HTR-8/SVneo (cell line): ENCODE results near the gene RSU1.
"Not testable (repeated sequence)": the region's sequence is repeated elsewhere in the genome, so short reads cannot be mapped to it uniquely, and the experiment has no call there.

Source experiments
- DNase-seq: peaks from one replicate; pipeline ENCODE4 v3.0.0; 2011; ENCODE audit warnings: low spot score, mixed read lengths; ENCODE audit not compliant: insufficient read length
- FAIRE-seq: peaks from 2 replicates; lab custom pipeline; 2011; peaks lifted over from hg19 to GRCh38; lab: Jason Lieb, UNC

The RSU1 gene

DNA sequence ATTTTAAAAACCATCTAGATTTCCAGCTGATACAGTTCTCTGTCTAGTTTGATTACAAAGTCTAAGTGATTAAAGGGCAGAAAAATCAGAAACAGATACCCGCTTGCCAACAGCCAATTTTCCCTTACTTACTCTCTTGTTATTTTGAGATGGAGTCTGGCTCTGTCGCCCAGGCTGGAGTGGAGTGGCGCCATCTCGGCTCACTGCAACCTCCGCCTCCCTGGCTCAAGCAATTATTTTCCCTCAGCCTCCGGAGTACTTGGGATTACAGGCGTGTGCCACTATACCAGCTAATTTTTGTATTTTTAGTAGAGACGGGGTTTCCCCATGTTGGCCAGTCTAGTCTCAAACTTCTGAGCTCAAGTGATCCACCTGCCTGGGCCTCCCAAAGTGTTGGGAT lies 10.2 kb upstream of the RSU1 start:
- DNase-seq, FAIRE-seq: not testable (repeated sequence)

DNA sequence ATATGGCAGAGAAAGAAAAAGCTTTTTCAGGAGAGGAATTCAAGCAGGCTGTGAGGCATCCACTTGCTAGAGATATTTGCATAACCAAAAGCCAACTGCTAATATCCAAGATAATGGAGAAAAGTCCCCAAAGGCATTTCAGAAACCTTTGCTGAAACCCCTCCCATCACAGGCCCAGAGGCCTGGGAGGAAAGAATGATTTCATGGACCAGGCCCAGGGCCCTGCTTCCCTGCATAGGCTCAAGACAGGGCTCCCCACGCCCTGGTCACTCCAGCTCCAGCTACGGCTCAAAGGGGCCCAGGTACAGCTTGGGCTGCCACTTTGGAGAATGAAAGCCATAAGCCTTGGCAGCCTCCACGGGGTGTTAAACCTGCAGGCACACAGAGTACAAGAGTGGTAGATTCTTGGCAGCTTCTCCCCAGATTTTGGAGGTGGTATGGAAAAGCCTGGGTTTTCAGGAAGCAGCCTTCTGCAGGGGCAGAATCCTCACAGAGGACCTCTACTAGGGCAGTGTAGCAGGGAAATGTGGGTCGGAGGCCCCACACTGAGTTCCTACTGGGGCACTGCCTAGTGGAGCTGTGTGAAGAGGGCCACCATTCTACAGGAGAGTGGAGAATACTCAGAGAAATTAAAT lies 5.6 kb upstream of the RSU1 start:
- no peak for FAIRE-seq

DNA sequence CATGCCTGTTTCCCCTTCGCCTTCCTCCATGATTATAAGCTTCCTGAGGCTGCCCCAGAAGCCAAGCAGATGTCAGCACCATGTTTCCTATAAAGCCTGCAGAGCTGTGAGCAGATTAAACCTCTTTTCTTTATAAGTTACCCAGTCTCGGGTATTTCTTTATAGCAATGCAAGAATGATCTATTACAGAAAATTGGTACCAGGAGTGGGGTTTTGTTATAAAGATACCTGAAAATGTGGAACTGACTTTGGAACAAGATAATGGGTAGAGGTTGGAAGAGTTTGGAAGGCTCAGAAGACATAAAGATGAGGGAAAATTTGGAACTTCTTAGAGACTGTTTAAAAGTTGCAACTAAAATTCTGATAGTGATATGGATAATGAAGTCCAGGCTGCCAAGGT lies 4.8 kb upstream of the RSU1 start:
- FAIRE-seq (no peak), DNase-seq (no peak)

More for the DNA sequence above, 5.6 kb upstream of the RSU1 start:
- no peak for DNase-seq

DNA sequence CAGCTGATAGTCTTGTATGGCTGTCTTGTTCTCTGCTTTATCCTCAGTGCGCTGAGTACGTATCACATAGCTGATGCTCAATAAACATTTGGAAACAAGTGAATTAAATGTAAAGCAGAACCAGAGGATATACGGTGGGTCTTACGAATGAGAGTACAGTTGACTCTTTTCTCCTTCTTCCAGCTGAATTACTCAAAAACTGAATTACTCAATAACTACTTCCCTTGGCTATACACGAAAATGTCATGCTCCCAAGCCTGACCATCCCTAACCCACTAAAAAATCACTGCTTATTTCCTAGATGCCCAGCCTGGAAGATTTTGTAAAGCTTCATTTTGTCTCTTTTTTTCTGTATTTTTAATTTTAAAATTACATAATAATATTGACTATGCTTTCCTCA lies 3.2 kb upstream of the RSU1 start:
- DNase-seq: no peak
- no peak for FAIRE-seq

DNA sequence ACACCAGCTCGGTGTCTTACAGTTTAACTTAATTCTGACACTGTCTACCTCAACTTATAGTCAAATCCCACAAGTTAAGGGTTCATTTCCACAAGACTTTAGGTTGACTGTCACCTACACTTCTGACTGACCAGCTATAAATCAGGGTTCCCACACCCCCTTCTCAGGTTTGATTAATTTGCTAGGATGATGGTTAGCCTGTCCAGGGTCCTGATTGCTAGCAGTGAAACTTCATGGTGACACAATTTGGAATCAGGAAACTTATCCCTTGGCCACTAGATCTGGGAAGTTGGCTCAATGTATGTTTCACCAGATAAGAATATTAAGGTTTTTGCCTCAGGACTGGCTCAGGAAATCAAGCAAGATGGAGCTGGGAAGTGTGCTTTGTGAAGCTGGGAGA lies 2.8 kb upstream of the RSU1 start:
- no peak for FAIRE-seq
- DNase-seq: no peak

DNA sequence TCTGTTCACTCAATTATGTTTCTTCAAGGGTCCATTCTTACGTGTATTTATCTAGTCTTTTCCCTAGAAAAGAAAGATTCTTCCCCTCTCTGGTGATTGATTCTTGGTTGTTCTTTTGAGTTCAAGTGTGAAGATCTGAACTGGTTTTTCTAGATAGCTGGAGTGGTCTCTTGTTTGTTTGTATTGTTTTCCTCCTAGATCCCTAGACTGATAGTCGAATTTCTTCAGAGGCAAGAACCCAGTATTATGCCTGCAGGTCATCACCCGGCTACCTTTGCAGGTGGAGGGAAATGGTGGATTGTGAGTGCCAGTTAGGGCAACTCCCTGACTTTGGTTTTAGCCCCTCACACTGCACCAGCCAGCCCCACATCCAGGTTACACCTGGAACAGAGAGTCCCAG lies 2.2 kb upstream of the RSU1 start:
- no peak for FAIRE-seq
- no peak for DNase-seq

DNA sequence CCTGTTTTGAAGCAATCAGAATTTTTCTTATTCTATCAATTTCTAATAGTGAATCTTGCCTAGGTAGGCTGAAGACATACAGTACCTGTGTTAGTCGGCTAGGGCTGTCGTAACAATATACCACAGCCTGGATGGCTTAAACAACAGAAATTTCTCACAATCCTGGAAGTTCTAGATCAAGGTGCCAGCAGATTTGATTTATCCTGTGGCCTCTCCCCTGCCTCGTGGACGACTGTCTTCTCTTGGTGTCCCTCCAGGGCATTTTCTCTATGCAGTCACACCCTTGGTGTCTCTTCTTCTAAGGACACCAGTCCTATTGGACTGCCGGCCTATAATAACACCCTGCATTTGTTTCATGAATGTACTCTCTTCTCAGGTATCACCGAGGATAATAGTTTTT lies 1.8 kb upstream of the RSU1 start:
- no peak for DNase-seq
- FAIRE-seq: no peak

DNA sequence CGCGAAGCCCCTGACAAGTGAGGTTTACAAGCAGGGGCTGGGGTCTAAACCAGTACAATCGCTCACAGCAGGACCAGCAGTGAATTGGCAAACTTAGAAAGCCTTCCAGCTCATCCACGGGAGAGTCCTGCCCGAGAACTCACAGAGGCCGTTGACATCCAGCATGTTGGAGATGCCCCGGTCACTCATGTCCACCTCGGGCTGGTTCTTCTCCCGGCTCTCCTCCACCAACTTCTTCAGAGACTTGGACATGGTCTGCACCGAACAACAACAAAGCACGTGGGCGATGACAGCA lies 447 bp downstream of the RSU1 start:
- DNase-seq: peak; percentile 5
- no peak for FAIRE-seq

DNA sequence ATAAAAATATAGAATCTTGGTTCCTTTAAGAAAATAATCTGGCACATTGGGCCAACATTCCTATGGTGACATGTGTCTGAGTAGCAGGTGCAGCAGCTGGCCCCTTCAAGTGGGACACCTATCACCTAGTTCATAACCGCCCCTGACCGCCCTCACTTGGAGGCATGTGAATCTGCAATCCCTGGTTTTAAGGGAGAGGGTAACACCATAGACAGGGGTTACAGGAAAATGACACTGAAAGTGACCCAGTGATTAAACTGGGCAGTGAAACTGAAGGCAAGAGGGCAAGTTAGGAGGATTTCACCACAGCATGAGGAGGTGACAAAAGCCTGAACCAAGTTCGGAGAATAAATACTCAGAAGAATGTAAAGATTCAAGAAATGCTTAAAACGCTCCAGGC lies 1.1 kb downstream of the RSU1 start:
- no peak for DNase-seq
- FAIRE-seq: no peak

DNA sequence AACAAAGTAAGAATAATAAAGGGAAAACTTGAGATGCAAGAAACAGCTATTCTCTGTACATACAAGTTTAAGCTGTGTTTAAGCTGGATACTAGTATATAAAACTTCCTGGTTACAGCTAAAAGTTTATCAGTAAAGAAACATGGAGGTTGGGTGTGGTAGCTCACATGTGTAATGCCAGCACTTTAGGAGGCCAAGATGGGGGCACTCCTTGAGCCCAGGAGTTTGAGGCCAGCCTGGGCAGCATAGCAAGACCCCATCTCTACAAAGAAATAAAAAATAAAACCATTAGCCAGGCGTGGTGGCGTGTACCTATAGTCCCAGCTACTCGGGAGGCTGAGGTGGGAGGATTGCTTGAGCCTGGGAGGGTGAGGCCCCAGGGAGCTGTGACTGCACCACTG lies 3.2 kb downstream of the RSU1 start:
- FAIRE-seq: no peak
- DNase-seq: no peak

DNA sequence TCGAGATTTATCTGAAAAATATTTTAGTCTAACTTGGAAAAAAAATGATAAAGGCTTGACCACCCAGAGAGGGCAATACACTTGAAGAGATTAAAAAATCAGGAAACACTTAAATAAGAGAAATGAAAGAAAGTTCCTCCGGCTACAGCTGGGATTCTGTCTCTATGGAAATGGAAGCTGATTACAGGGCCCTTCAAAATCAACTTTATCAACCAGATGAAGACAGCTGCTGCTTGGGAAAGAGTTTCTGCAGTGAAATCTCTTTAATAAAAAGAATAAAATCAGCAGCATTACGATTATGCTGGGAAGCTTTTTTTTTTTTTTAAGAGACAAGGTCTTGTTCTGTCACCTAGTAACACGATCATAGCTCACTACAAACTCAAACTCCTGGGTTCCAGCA lies 4.5 kb downstream of the RSU1 start:
- no peak for DNase-seq
- FAIRE-seq: no peak

DNA sequence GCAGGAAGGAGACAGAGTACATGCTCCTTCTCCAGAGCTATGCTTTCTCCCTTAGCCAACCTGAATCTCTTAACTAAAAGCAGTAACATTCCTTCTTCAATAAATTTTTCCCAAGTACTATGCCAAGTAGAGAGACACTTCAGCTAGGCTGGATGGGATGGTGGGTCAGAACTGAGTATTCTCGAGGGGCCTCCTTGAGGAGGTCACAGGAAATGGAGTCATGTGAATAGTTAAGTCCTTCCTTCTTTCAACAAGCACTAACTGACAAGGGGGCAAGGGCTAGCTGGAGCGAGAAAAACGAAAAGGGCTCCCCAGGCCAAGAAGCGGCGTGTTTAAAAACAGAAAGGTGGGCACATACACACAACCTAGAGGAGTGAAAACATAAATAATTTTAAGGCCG lies 5.5 kb downstream of the RSU1 start:
- no peak for FAIRE-seq
- no peak for DNase-seq

DNA sequence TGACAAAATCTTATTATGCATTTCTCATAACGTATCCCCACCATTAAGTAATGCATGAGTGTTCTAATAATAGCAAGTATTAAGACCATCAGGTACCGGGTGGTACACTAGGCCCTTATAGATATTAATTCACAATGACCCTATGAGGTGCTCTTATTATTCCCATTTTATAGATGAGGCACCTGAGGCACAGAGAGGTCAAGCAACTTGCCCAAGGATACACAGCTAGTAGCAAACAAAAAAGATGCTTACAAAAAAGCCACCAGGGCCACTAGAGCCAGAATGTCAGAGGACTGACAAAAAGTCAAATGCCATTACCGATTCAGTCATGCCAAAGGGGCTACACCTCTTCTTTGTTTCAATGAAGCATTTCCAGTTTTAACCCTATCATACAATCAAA lies 5.9 kb downstream of the RSU1 start:
- FAIRE-seq (no peak), DNase-seq (no peak)

DNA sequence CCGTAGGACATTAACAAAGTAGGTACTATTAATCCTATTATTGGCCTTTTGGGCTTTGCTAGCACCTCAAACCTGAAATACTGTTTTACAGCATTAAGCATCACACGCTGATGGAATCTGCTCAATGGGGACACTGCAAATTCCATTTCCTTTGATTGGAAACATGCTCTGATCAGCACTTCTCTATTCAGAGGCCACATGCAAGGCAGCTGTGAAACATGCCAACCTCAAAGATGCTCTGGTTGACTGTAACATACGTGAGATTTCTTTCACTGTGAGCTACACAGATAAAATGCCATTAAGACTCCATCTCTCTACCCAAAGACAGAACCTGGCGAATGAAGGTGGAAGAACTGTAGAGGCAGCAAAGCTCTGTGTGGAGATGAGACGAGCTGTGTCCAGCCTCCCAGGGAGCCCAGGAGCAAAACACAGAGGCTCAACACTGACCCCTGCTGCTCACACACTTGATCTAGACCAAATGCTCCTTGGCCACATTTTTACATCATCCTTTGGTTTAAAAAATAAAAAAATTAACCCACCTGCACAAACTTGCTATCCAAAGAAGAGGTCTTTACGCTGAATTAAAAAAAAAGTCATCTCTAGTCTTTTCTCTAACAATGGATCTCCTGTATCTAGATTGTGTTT lies 8.0 kb downstream of the RSU1 start:
- FAIRE-seq: no peak
- DNase-seq: peak; percentile 35

DNA sequence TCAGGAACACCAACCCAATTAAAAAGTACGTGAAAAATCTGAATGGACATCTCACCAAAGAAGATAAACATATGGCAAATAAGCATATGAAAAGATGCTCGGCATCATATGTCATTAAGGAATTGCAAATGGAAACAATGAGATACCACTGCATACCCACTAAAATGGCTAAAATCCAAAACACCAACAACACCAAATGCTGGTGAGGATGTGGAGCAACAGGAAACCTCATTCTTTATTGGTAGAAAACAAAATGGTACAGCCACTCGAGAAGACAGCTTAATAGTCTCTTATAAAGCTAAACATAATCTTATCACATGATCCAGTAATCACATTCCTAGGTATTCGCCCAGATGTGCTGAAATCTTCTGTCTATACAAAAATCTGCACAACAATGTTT lies 13.1 kb downstream of the RSU1 start:
- FAIRE-seq (no peak), DNase-seq (no peak)

DNA sequence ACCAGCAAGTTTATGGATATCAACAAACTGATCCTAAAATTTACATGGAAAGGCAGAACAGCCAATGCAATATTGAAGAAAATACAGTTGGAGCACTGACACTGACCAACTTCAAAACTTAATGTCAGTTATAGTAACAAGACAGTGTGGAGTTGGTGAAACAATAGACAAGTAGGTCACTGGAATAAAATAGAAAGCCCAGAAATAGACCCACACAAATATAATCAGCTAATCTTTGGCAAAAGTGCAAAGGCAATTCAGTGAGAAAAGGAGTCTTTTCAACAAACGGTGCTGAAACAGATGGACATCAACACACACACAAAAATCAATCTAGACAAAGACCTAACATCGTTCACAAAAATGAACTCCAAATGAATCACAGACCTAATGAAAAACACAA lies 13.8 kb downstream of the RSU1 start:
- no peak for FAIRE-seq
- no peak for DNase-seq

DNA sequence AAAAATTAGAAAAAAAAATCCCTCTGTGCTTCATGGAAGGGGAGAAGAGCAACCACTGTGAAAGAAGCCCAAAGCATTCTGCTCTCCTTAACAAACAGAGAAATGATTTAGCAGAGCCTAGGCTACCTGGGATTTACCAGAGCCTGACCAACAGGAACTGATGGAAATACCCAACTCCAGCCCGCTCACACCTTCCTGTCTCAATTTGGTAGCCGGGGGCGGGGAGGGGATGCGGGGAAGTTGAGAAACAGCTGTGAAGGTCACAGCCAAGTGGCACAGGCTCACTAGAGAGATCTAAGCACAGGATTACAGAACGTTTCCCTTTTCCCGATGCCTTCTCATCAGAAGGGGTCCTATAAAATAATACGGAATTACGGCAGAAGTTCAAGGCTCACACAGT lies 17.6 kb downstream of the RSU1 start:
- DNase-seq (no peak), FAIRE-seq (no peak)

DNA sequence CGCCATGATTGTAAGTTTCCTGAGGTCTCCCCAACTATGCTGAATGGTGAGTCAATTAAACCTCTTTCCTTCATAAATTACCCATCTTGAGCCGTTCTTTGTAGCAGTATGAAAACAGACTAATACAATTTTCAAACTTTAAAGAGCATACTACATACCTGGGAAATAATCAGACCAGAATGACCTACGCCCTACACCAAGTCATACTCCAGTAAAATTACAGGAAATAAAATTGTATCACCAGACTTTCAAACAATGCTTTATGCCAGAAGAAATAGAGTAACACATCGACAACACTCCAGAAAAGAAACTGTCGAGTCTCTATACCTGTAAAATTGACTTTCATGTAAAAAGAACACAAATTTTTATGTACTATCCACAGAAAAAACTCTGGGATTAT lies 18.7 kb downstream of the RSU1 start:
- DNase-seq: no peak

DNA sequence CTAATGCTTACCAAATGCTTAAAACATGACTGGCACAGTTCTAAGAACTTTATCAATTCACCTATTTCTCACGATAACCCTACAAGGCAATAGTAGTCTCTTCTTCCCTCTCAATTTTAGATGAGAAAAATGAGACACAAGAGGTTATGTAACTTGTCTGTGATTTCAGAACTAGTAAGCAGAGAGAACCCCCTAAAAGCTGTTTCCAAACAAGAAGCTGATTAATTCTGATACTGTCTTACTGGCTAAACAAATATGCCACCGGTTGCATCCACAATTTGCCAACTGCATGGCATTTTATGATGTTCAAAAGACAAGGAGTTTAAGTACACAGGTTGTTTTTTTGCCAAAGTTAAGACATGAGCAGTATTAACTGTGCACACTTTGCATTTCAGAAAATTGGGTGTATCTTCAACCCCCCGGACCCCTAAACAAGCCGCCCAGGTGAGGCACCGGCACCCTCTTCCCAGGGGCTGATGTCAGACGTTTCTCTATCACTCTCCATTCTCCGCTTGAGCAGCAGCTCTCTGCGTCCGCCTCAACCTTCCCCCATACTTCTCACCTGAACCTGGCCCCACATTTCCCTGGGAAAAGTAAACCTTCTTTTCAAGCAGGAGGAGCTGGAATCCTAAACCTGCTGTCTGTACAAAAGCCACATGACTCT lies 21.7 kb downstream of the RSU1 start:
- FAIRE-seq: no peak
- no peak for DNase-seq

More for the DNA sequence above, 18.7 kb downstream of the RSU1 start:
- no peak for FAIRE-seq

DNA sequence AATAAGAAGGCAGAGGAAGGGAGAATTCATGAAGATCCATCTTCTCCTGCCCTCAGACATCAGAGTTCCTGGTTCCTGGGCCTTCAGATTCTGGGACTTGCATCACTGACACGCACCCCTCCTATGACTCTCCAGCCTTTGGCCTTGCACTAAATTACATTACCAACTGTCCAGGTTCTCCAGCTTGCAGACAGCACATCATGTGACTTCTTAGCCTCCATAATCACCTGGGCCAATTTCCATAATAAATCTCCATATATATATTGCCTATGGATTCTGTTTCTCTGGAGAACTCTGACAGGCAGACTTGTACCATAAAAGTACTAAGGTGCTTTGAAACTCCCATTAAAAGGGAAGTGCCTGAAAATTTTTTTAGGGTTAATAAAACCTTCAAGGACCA lies 23.2 kb downstream of the RSU1 start:
- DNase-seq (no peak), FAIRE-seq (no peak)

DNA sequence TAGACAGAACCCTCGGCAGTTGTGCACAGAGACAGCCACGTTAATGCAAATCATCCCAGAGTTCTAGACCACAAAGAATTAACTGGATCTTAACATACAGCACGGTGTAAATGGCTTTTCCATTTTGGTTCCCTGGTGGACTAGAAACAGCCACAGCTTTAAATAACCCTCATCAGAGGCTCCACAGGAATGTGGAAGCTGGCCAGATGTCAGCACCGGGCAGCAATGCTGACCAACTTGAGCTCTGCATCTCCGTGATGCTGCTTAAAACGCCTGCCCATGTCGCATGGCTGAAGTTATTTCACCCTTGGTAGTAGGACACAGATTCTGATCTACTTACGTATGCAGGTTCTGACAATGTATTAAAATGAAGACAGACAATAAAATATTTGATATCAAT lies 24.5 kb downstream of the RSU1 start:
- no peak for DNase-seq
- FAIRE-seq: no peak

DNA sequence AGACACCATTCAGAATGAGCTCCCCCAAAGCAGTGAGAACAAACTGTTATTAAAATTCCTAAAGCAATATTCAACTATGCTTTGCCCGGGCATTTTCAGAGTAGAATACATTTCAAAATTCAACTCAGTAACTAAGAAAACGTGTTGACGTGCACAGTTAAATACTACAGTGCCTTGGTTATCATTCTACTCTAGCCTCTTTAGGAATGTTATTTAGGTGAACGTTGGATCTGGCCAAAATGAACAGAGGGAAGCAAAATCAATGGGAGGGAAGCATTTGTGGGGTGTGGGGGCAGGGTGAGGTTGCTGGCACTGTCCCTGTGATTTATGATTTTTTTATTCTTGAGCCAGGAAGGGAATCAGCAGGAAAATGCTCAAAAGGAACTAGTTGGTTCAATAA lies 27.5 kb downstream of the RSU1 start:
- DNase-seq (no peak), FAIRE-seq (no peak)
